Measurements from ENCODE around the gene FABP3. TPM values are rescaled to one million over a fixed set of nuclear protein-coding genes. Genes with fewer than 3 reads are reported as not detected.

The FABP3 gene
- total RNA-seq, 4 donors from 2014 or later: 28.2 to 77.6 (median 33.2) TPM; not detected in 1

DNA sequence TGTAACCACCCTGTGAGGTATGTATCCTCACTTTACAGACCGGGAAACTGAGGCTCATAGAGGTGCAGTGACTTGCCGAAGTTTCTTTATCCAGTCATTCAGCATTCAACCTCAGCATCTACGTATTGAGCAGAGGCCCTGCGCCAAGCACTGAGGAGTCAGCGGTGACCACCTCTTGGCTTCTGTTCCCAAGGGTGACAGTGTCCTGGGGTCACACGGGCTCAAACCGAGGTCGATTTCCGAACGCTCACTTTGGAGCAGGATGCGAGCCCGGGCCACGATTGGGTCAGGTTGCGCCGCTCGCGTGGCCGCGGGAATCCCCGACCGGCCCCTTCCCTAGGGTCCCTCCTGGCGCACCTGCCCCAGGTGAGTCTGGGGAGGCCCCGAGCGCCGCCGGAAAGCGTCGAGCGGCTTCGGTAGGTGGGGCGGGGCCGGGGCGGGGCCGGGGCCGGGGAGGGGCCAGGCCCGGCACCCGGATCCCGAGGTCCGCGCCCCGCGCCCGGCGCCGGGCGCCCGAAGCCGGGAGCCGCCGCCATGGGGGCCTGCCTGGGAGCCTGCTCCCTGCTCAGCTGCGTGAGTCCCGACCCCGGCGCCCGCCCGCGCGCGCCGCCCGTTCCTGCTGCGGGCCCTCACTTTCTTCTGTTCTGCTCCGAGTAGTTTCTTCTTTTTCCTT lies 40.0 kb upstream of the FABP3 start, which contains the start of gene SERINC2:
TSS of gene SERINC2 (plus strand) at position 482 of the 673 bp plus-strand sequence. CDS start at position 535, 53 bp downstream.
- Histone ChIP-seq H3K9me3 (no peaks in the 10 kb centered on the region), H3K27me3 (peaks cover 4 to 10% of the 10 kb centered on the region in 2 donors), H3K36me3 (no peaks in the 10 kb centered on the region), H3K27ac (no peak within 1 kb of the TSS), H3K4me3 (peak within 1 kb of the TSS; percentile 35 to 40), H3K4me1 (peaks cover 0 to 6% of the 10 kb centered on the region in 2 donors)
- no peak for TF ChIP-seq POLR2A (IDR thresholded peaks at IDR 0.05)
- TF ChIP-seq, protein P1, sequence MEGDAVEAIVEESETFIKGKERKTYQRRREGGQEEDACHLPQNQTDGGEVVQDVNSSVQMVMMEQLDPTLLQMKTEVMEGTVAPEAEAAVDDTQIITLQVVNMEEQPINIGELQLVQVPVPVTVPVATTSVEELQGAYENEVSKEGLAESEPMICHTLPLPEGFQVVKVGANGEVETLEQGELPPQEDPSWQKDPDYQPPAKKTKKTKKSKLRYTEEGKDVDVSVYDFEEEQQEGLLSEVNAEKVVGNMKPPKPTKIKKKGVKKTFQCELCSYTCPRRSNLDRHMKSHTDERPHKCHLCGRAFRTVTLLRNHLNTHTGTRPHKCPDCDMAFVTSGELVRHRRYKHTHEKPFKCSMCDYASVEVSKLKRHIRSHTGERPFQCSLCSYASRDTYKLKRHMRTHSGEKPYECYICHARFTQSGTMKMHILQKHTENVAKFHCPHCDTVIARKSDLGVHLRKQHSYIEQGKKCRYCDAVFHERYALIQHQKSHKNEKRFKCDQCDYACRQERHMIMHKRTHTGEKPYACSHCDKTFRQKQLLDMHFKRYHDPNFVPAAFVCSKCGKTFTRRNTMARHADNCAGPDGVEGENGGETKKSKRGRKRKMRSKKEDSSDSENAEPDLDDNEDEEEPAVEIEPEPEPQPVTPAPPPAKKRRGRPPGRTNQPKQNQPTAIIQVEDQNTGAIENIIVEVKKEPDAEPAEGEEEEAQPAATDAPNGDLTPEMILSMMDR (IDR thresholded peaks at IDR 0.05): no peak
- DNase-seq: no peak
- intact Hi-C loops (cut with DNase I; ENCODE audit: low total_unique reads): loop anchor here (10.0 kb wide), 1 partner anchor 228 kb away; no protein-coding TSS in a partner anchor

DNA sequence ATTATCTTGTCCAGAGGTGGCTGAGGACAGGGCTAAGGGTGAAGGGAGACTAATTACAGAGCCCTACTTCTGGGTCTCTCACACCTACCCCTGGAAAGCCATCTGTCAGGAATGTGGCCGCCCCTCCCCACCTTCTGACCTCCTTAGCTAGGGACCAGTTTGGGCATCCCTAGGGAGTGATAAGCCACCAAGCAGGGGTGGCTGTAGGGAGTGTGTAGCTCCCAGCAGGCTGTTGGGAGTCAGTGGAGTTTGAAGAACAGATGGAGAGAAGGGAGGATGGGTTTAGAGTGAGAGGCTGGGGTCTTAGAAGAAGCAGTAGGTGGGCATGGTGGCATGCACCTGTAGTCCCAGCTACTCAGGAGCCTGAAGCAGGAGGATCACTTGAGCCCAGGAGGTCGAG lies 39.3 kb upstream of the FABP3 start:
- no peak for DNase-seq
- Histone ChIP-seq H3K9me3 (no peaks in the 10 kb centered on the region), H3K27ac (no peak overlapping the region), H3K4me3 (no peak overlapping the region), H3K27me3 (peaks cover 4 to 10% of the 10 kb centered on the region in 2 donors), H3K4me1 (peaks cover 0 to 6% of the 10 kb centered on the region in 2 donors), H3K36me3 (no peaks in the 10 kb centered on the region)
- TF ChIP-seq, protein P1 (IDR thresholded peaks at IDR 0.05): no peak
- no peak for TF ChIP-seq POLR2A (IDR thresholded peaks at IDR 0.05)
- intact Hi-C loops (cut with DNase I; ENCODE audit: low total_unique reads): loop anchor here (10.0 kb wide), 1 partner anchor 227 kb away; no protein-coding TSS in a partner anchor

DNA sequence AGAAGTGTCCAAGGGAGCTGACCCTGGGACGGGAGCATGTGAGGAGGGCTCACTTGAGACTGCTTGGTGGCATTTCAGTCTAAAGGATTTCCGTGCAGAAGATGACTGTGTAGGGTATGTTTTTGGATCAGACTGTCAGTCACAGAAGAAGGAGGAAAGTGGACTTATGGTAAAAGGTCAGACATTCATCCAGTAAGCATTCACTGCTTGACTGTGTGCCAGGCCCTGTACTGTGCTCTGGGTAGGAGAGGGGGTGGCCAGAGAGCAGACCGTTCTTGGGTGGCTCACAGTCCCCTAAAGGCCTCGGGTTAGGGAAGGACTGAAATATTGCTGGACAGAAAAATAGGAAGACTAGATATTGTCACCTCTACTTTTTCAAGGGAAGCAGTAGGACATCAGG lies 38.0 kb upstream of the FABP3 start:
- DNase-seq: no peak
- Histone ChIP-seq H3K27ac (no peak overlapping the region), H3K9me3 (no peaks in the 10 kb centered on the region), H3K27me3 (peaks cover 4 to 10% of the 10 kb centered on the region in 2 donors), H3K36me3 (no peaks in the 10 kb centered on the region), H3K4me1 (peaks cover 0 to 6% of the 10 kb centered on the region in 2 donors), H3K4me3 (no peak overlapping the region)
- intact Hi-C loops (cut with DNase I; ENCODE audit: low total_unique reads): loop anchor here (10.0 kb wide), 1 partner anchor 226 kb away; no protein-coding TSS in a partner anchor
- TF ChIP-seq, protein P1 (IDR thresholded peaks at IDR 0.05): no peak
- TF ChIP-seq POLR2A (IDR thresholded peaks at IDR 0.05): no peak

DNA sequence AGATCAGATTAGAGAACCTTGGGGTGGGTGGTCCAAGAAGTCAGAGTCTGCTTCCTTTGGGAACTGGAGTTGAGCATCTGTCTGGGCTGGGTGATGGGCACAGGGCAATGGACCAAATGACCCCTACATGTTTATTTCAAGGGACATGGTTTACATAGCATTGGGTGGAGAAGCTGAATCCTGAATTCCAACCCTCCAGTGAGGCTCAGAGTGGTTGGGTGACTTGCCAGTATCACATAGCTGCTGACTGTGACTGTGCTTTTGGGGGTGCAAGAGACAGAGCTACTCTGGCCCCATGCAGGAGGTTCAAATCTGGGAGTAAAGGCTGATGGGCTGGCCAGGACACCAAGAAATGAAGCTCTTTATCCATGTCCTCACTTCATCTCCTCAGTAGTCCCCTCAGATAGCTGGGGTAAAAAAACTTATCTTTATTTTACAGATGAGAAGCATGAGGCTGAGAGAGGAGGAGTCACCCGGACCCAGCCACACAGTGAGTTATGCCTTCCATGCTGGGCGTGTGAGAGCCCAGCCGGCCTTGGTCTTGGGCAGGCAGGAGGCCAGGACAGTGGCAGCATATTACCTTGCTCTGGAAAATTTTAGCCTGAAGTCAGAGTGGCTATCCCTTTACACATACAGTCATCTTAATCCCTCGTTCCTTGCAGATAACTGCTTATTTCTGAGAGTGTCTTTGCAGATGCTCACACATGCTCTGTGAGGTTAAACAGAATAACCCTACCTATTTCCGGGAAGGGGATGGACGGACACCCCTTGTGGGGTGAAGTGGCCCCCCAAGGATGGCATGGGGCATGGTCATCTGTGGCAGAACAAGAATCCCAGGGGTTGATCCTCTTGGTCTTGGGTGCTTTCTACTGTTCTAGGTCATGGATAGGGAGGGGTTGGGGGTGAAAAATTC lies 37.3 kb upstream of the FABP3 start:
- TF ChIP-seq, protein P1 (IDR thresholded peaks at IDR 0.05): no peak
- no peak for TF ChIP-seq POLR2A (IDR thresholded peaks at IDR 0.05)
- Histone ChIP-seq H3K27me3 (peaks cover 4 to 10% of the 10 kb centered on the region in 2 donors), H3K4me1 (peaks cover 0 to 6% of the 10 kb centered on the region in 2 donors), H3K27ac (no peak overlapping the region), H3K9me3 (no peaks in the 10 kb centered on the region), H3K4me3 (no peak overlapping the region), H3K36me3 (no peaks in the 10 kb centered on the region)
- no peak for DNase-seq
- intact Hi-C loops (cut with DNase I; ENCODE audit: low total_unique reads): loop anchor here (10.0 kb wide), 1 partner anchor 225 kb away; no protein-coding TSS in a partner anchor

Measured in uterus (tissue), 4 donors.